MM.1S (cell line): ENCODE results near the gene CALCA.

Source experiments
- DNase-seq: peaks from one replicate; pipeline ENCODE4 v3.0.0-alpha.2; 2015
- H2AFZ ChIP-seq: fragments of 300-600 bp; sonication (generic); 2 replicates; pipeline ENCODE4 v1.6.0; 2016; ENCODE audit warnings: antibody characterized with exemption, low read length
- H3F3A ChIP-seq: fragments of 300-600 bp; sonication (generic); 2 replicates; pipeline ENCODE4 v1.6.1; 2016; ENCODE audit warnings: mild to moderate bottlenecking, antibody characterized with exemption, low read length, moderate library complexity, mixed read lengths; ENCODE audit not compliant: insufficient read depth
- H3K27ac ChIP-seq: fragments of 300-600 bp; sonication (generic); 2 replicates; pipeline ENCODE4 v1.5.1; 2016; ENCODE audit warnings: mild to moderate bottlenecking, low read length
- H3K27me3 ChIP-seq: fragments of 300-600 bp; sonication (generic); replicated peaks from 2 replicates; pipeline ENCODE4 v1.6.0; 2016; ENCODE audit warnings: low read length; ENCODE audit not compliant: insufficient read depth
- H3K36me3 ChIP-seq: fragments of 300-600 bp; sonication (generic); replicated peaks from 2 replicates; pipeline ENCODE4 v1.6.1; 2016; ENCODE audit warnings: mild to moderate bottlenecking, low read length, mixed read lengths; ENCODE audit not compliant: insufficient read depth
- H3K4me1 ChIP-seq: fragments of 300-600 bp; sonication (generic); 2 replicates; pipeline ENCODE4 v1.6.1; 2016; ENCODE audit warnings: low read length, mixed read lengths
- H3K4me2 ChIP-seq: fragments of 300-600 bp; sonication (generic); 2 replicates; pipeline ENCODE4 v1.6.0; 2016; ENCODE audit warnings: low read depth, low read length
- H3K4me3 ChIP-seq: fragments of 300-600 bp; sonication (generic); 2 replicates; pipeline ENCODE4 v1.5.1; 2016; ENCODE audit warnings: low read length, mixed read lengths
- H3K79me2 ChIP-seq: fragments of 300-600 bp; sonication (generic); 2 replicates; pipeline ENCODE4 v1.6.1; 2016; ENCODE audit warnings: mixed run types, low read length, mixed read lengths
- H3K9ac ChIP-seq: fragments of 300-600 bp; sonication (generic); 2 replicates; pipeline ENCODE4 v1.6.1; 2016; ENCODE audit warnings: low read length, mixed read lengths
- H3K9me2 ChIP-seq: fragments of 300-600 bp; sonication (generic); replicated peaks from 2 replicates; pipeline ENCODE4 v1.6.1; 2016; ENCODE audit warnings: mild to moderate bottlenecking, low read length, mixed read lengths; ENCODE audit not compliant: insufficient read depth
- H3K9me3 ChIP-seq: fragments of 300-600 bp; sonication (generic); replicated peaks from 2 replicates; pipeline ENCODE4 v1.6.1; 2016; ENCODE audit warnings: mild to moderate bottlenecking, low read length, mixed read lengths; ENCODE audit not compliant: insufficient read depth
- H4K20me1 ChIP-seq: fragments of 300-600 bp; sonication (generic); 2 replicates; pipeline ENCODE4 v1.6.1; 2016; ENCODE audit warnings: mild to moderate bottlenecking, low read length, moderate library complexity, mixed read lengths; ENCODE audit not compliant: insufficient read depth
- CTCF ChIP-seq: fragments of 300-600 bp; sonication (generic); IDR thresholded peaks from 2 replicates; pipeline ENCODE4 v1.5.1; 2016; ENCODE audit warnings: antibody characterized with exemption, low read length, mixed read lengths
- EZH2 ChIP-seq: fragments of 300-600 bp; sonication (generic); optimal IDR thresholded peaks from 2 replicates; pipeline ENCODE3; 2017; ENCODE audit warnings: low read depth, mild to moderate bottlenecking, antibody characterized with exemption, low read length, mixed read lengths
- EZH2phosphoT487 ChIP-seq: fragments of 300-600 bp; sonication (generic); IDR thresholded peaks from 2 replicates; pipeline ENCODE4 v1.6.1; 2018; ENCODE audit warnings: antibody characterized with exemption, low read length

The CALCA gene

GRCh38 chr11:14956111-14956510, 16.0 kb downstream of the CALCA start:
- no peaks in the 10 kb centered on the region for H3K9me3 ChIP-seq
- no peak overlapping the region for H3K9ac ChIP-seq
- no peaks in the 10 kb centered on the region for H3K9me2 ChIP-seq
- no peaks in the 10 kb centered on the region for H3K27me3 ChIP-seq
- TF ChIP-seq EZH2 (no peak), CTCF (no peak), EZH2phosphoT487 (no peak)
- no peaks in the 10 kb centered on the region for H4K20me1 ChIP-seq
- no peaks in the 10 kb centered on the region for H3K36me3 ChIP-seq
- DNase-seq = no peak
- no peak overlapping the region for H3K4me2 ChIP-seq
- H3K4me3 ChIP-seq = no peak overlapping the region
- H2AFZ ChIP-seq = no peak overlapping the region
- H3K4me1 ChIP-seq = no peaks in the 10 kb centered on the region
- no peak overlapping the region for H3K27ac ChIP-seq
- H3F3A ChIP-seq = no peaks in the 10 kb centered on the region
- no peaks in the 10 kb centered on the region for H3K79me2 ChIP-seq

DNA sequence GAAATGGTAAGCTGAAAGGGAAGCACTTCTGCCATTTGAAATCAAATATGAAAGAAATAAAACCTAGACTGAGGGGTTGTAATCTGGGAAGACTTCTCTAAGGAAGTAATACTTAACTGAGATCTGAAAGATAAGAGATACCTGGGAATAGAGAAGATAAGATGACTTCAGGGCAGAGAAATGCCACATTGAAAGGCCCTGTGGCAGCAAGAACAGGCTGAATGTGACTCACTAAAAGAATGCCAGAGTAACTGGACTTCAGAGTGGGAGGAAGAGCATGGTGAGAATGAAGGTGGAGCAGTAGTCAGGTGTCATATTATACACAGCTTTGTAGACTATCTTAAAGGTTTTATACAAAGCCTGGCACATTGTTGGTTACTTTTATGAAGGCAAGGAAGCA, 17.6 kb downstream of the CALCA start:
- Histone ChIP-seq H3K4me1 (no peaks in the 10 kb centered on the region), H3K27ac (no peak overlapping the region), H2AFZ (no peak overlapping the region), H3K79me2 (no peaks in the 10 kb centered on the region), H3K36me3 (no peaks in the 10 kb centered on the region), H3K9me3 (no peaks in the 10 kb centered on the region), H3K4me2 (no peak overlapping the region), H4K20me1 (no peaks in the 10 kb centered on the region), H3K27me3 (no peaks in the 10 kb centered on the region), H3K9me2 (no peaks in the 10 kb centered on the region), H3F3A (no peaks in the 10 kb centered on the region), H3K9ac (no peak overlapping the region), H3K4me3 (no peak overlapping the region)
- TF ChIP-seq EZH2 (no peak), CTCF (no peak), EZH2phosphoT487 (no peak)
- no peak for DNase-seq

DNA sequence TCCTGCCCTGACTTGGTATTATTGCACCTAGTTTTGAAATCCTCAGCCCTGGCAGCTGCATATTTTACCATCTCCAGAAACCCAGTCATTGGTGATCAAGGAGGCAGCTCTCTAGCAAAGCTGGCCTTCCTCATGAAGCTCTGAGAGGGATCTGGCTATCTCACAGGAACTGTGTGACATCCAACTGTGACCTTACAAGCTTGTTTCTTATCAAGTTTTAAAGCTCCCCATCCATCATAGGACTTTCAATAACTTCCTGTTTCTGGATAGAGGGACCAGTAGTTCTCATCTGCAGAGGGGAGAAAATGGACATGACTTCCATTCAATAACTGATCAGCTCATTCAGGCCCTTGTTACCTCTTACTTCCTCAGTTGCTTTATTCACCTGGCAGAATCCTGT, 18.2 kb downstream of the CALCA start:
- no peaks in the 10 kb centered on the region for H3F3A ChIP-seq
- H3K4me3 ChIP-seq = no peak overlapping the region
- no peaks in the 10 kb centered on the region for H3K4me1 ChIP-seq
- no peak overlapping the region for H3K4me2 ChIP-seq
- H4K20me1 ChIP-seq = no peaks in the 10 kb centered on the region
- no peak overlapping the region for H3K27ac ChIP-seq
- H3K79me2 ChIP-seq = no peaks in the 10 kb centered on the region
- H3K9me2 ChIP-seq = no peaks in the 10 kb centered on the region
- DNase-seq = no peak
- no peaks in the 10 kb centered on the region for H3K9me3 ChIP-seq
- TF ChIP-seq EZH2 (no peak), EZH2phosphoT487 (no peak), CTCF (no peak)
- H3K9ac ChIP-seq = no peak overlapping the region
- no peaks in the 10 kb centered on the region for H3K36me3 ChIP-seq
- no peaks in the 10 kb centered on the region for H3K27me3 ChIP-seq
- no peak overlapping the region for H2AFZ ChIP-seq
